Right forelimb (tissue), 1 donor: Measurements from ENCODE around the gene PDXDC1.
"Not testable (repeated sequence)": the region's sequence is repeated elsewhere in the genome, so short reads cannot be mapped to it uniquely, and the experiment has no call there.

Source experiments
- DNase-seq: peaks from one replicate; pipeline ENCODE4 v3.0.0-alpha.2; 2018

The PDXDC1 gene

GRCh38 chr16:15168953-15169652 is 194.3 kb downstream of the PDXDC1 start:
- not testable (repeated sequence) for DNase-seq

GRCh38 chr16:15179909-15180308 is 205.1 kb downstream of the PDXDC1 start:
- not testable (repeated sequence) for DNase-seq

GRCh38 chr16:15180946-15181345 is 206.1 kb downstream of the PDXDC1 start:
- DNase-seq: not testable (repeated sequence)

GRCh38 chr16:15184000-15184399 is 209.2 kb downstream of the PDXDC1 start:
- DNase-seq: not testable (repeated sequence)
